HCT116 (cell line): ENCODE data around the gene MEX3B. TPM values are rescaled to one million over a fixed set of nuclear protein-coding genes. Genes with fewer than 3 reads are reported as not detected.
"Not testable (repeated sequence)": the region's sequence is repeated elsewhere in the genome, so short reads cannot be mapped to it uniquely, and the experiment has no call there.

Experiments used
- ATAC-seq: fragments of 200-7000 bp; cut with Tn5 transposase; 2 replicates; pipeline ENCODE4 v1.9.1; 2020; ENCODE audit warnings: mild to moderate bottlenecking, moderate library complexity
- BruUV-seq: library from RNA; stranded (reverse); fragments of 400-500 nt; replicated peaks from 2 replicates; lab custom pipeline; 2021; lab: Mats Ljungman, UMichigan
- CTCF ChIA-PET: fragments of 300-600 bp; sonication (Branson Sonifier 250); formaldehyde crosslinking; loops from one replicate; lab custom pipeline; 2021; ENCODE audit warnings: antibody characterized with exemption; lab: Charles Lee
- POLR2A ChIA-PET: fragments of 300-600, 350-600 bp; sonication (Branson Sonifier 250); formaldehyde crosslinking; loops from one replicate; lab custom pipeline; 2021; ENCODE audit warnings: antibody characterized with exemption; lab: Charles Lee
- RAD21 ChIA-PET, 2 experiments: fragments of 300-600 bp; sonication (Branson Sonifier 250); formaldehyde crosslinking; loops; one replicate each; lab custom pipeline; 2023; ENCODE audit warnings: low total read pairs in 2 of 2; ENCODE audit not compliant: uncharacterized antibody in 2 of 2, unreplicated experiment in 2 of 2, low non-redundant PET in 1 of 2; lab: Charles Lee
- DNase-seq: peaks from one replicate; pipeline ENCODE4 v3.0.0-alpha.2; 2010; ENCODE audit warnings: low read depth, low spot score
- H2AFZ ChIP-seq: fragments of 200-600 bp; shearing (Covaris generic), sonication (generic); 2 replicates; pipeline ENCODE4 v1.6.1; 2017; ENCODE audit warnings: low read depth, mixed run types, mixed read lengths, antibody characterized with exemption, low read length; ENCODE audit not compliant: poor library complexity, severe bottlenecking
- H3K27ac ChIP-seq: 2 replicates; pipeline ENCODE4 v1.5.1; 2012; ENCODE audit warnings: low read depth, low read length
- H3K27me3 ChIP-seq: fragments of 200-600 bp; sonication (generic); 2 replicates; pipeline ENCODE4 v1.6.1; 2016; ENCODE audit warnings: mixed run types, low read length, mixed read lengths; ENCODE audit not compliant: insufficient read depth
- H3K36me3 ChIP-seq, 2 experiments: fragments of 200-500 bp in 1 of 2; fragments of 200-600 bp in 1 of 2; sonication (Bioruptor generic) in 1 of 2; sonication (generic) in 1 of 2; 2 replicates each; pipeline versions ENCODE4 v1.5.1 to v1.6.1; 2014 to 2016; ENCODE audit warnings: low read length in 2 of 2, inconsistent platforms in 1 of 2, mixed read lengths in 1 of 2, mixed run types in 1 of 2; ENCODE audit not compliant: insufficient read depth in 2 of 2, control insufficient read depth in 1 of 2
- H3K4me1 ChIP-seq, 2 experiments: fragments of 200-600 bp in 1 of 2; sonication (generic) in 1 of 2; 2 replicates each; pipeline versions ENCODE4 v1.5.1 to v1.6.1; 2012 to 2017; ENCODE audit warnings: low read length in 2 of 2, inconsistent platforms in 1 of 2, mild to moderate bottlenecking in 1 of 2, mixed read lengths in 1 of 2, mixed run types in 1 of 2, moderate library complexity in 1 of 2; ENCODE audit not compliant: insufficient read depth in 2 of 2, control insufficient read depth in 1 of 2
- H3K4me2 ChIP-seq: fragments of 200-600 bp; sonication (generic); 2 replicates; pipeline ENCODE4 v1.6.1; 2017; ENCODE audit warnings: mixed run types, low read length, mixed read lengths
- H3K4me3 ChIP-seq, 2 experiments: fragments of 200-600 bp in 1 of 2; sonication (generic) in 1 of 2; replicated peaks in 1 of 2; 2 replicates each; pipeline ENCODE4 v1.5.1; 2011 to 2016; ENCODE audit warnings: low read length in 2 of 2, control low read depth in 1 of 2, low read depth in 1 of 2, mild to moderate bottlenecking in 1 of 2, mixed read lengths in 1 of 2, mixed run types in 1 of 2
- H3K79me2 ChIP-seq: fragments of 200-600 bp; sonication (generic); 2 replicates; pipeline ENCODE4 v1.6.1; 2017; ENCODE audit warnings: mild to moderate bottlenecking, mixed run types, low read length, moderate library complexity, mixed read lengths; ENCODE audit not compliant: insufficient read depth
- H3K9ac ChIP-seq: fragments of 200-600 bp; sonication (generic); 2 replicates; pipeline ENCODE4 v1.6.1; 2016; ENCODE audit warnings: low read length, mixed read lengths
- H3K9me2 ChIP-seq: fragments of 200-600 bp; sonication (generic), shearing (Covaris generic); 2 replicates; pipeline ENCODE4 v1.6.1; 2017; ENCODE audit warnings: mixed run types, mild to moderate bottlenecking, moderate library complexity; ENCODE audit not compliant: insufficient read depth
- H3K9me3 ChIP-seq, 2 experiments: fragments of 200-500 bp in 1 of 2; fragments of 200-600 bp in 1 of 2; sonication (Bioruptor generic) in 1 of 2; sonication (generic) in 1 of 2; 2 replicates each; pipeline ENCODE4 v1.6.1; 2014 to 2017; ENCODE audit warnings: low read length in 2 of 2, mixed read lengths in 2 of 2, inconsistent platforms in 1 of 2, low read depth in 1 of 2, mild to moderate bottlenecking in 1 of 2, mixed run types in 1 of 2, moderate library complexity in 1 of 2; ENCODE audit not compliant: control insufficient read depth in 1 of 2, insufficient read depth in 1 of 2
- H4K20me1 ChIP-seq: fragments of 200-600 bp; sonication (generic), shearing (Covaris generic); 2 replicates; pipeline ENCODE4 v1.6.1; 2017; ENCODE audit warnings: mixed run types, mild to moderate bottlenecking, moderate library complexity; ENCODE audit not compliant: insufficient read depth
- CTCF ChIP-seq, 3 experiments: fragments of 200-600 bp in 1 of 3; sonication (generic) in 1 of 3; IDR thresholded peaks in 2 of 3; conservative IDR thresholded peaks in 1 of 3; 2 replicates each; pipeline ENCODE4 v1.5.1; 2012 to 2017; ENCODE audit warnings: low read depth in 2 of 3, low read length in 2 of 3, antibody characterized with exemption in 1 of 3, borderline replicate concordance in 1 of 3, control low read depth in 1 of 3, mild to moderate bottlenecking in 1 of 3, mixed read lengths in 1 of 3, mixed run types in 1 of 3, moderate library complexity in 1 of 3; ENCODE audit not compliant: insufficient read depth in 1 of 3
- JUND ChIP-seq: IDR thresholded peaks from 2 replicates; pipeline ENCODE4 v1.6.1; 2012
- POLR2A ChIP-seq: IDR thresholded peaks from 2 replicates; pipeline ENCODE4 v1.7.0; 2011; ENCODE audit warnings: borderline replicate concordance; ENCODE audit not compliant: insufficient read depth, insufficient read length; ENCODE audit errors: extremely low read depth
- intact Hi-C: fragments of 100-400 bp; cut with micrococcal nuclease; formaldehyde crosslinking; loops from 2 replicates; pipeline ENCODE4 v1.10.0; 2022
- total RNA-seq: library from RNA; stranded (reverse); gene quantifications from one replicate; pipeline ENCODE4 v1.2.1, GENCODE V29; 2021; ENCODE audit not compliant: unreplicated experiment

MEX3B gene
- total RNA-seq, 1 experiment from 2014 or later: 1.9 TPM

GRCh38 chr15:82028163-82028562 is 17.7 kb downstream of the MEX3B start:
- intact Hi-C loops, BruUV-seq, H3K9ac ChIP-seq, H3K36me3 ChIP-seq, H3K9me3 ChIP-seq, POLR2A ChIA-PET, H3K27ac ChIP-seq, H4K20me1 ChIP-seq, DNase-seq, H3K79me2 ChIP-seq, H3K27me3 ChIP-seq, H3K4me3 ChIP-seq, H2AFZ ChIP-seq, H3K4me1 ChIP-seq, ATAC-seq, H3K4me2 ChIP-seq, H3K9me2 ChIP-seq, CTCF ChIA-PET, RAD21 ChIA-PET: not testable (repeated sequence)

GRCh38 chr15:82021992-82022391 is 23.8 kb downstream of the MEX3B start:
- Histone ChIP-seq H3K9me2 (no peaks in the 10 kb centered on the region), H3K79me2 (no peaks in the 10 kb centered on the region), H3K4me3 (no peak overlapping the region), H4K20me1 (no peaks in the 10 kb centered on the region), H3K4me2 (0 out of 2 replicates have a peak overlapping the region, but pooled peaks have one; percentile 7), H3K27me3 (peaks cover 5% of the 10 kb centered on the region), H3K9me3 (no peaks in the 10 kb centered on the region), H2AFZ (no peak overlapping the region), H3K36me3 (no peaks in the 10 kb centered on the region), H3K9ac (no peak overlapping the region), H3K4me1 (peaks cover 3 to 7% of the 10 kb centered on the region in 2 experiments; a peak in 2 of 4 replicates), H3K27ac (no peak overlapping the region)
- ChIA-PET CTCF (no interaction called here), RAD21 (no interaction called here), POLR2A (no interaction called here)
- DNase-seq (no peak), ATAC-seq (no peak)
- TF ChIP-seq JUND (no peak), CTCF (IDR thresholded peaks at IDR 0.05 in 2 of 3, conservative IDR thresholded peaks at IDR 0.05 in 1 of 3; ENCODE audit: borderline replicate concordance in 1 of 3, insufficient read depth in 1 of 3, low read depth in 2 of 3, low read length in 2 of 3) (no peak), POLR2A (no peak)
- intact Hi-C loops: no loop called here
- no TSS peak for BruUV-seq
